OCI-LY1 (cell line): ENCODE data around the gene LDLR.

Source experiments
- EZH2 ChIP-seq: fragments of 200-600 bp; sonication (generic), shearing (Covaris generic); IDR thresholded peaks from 2 replicates; pipeline ENCODE4 v1.8.0; 2017; ENCODE audit warnings: borderline replicate concordance, mixed run types, mild to moderate bottlenecking, antibody characterized with exemption, low read length, moderate library complexity, mixed read lengths
- TF ChIP-seq, protein P1 (sequence below): fragments of 200-600 bp; sonication (generic), shearing (Covaris generic); IDR thresholded peaks from 2 replicates; pipeline ENCODE4 v1.5.1; 2017; ENCODE audit warnings: mild to moderate bottlenecking, antibody characterized with exemption, low read length, moderate library complexity, mixed read lengths

DNA sequence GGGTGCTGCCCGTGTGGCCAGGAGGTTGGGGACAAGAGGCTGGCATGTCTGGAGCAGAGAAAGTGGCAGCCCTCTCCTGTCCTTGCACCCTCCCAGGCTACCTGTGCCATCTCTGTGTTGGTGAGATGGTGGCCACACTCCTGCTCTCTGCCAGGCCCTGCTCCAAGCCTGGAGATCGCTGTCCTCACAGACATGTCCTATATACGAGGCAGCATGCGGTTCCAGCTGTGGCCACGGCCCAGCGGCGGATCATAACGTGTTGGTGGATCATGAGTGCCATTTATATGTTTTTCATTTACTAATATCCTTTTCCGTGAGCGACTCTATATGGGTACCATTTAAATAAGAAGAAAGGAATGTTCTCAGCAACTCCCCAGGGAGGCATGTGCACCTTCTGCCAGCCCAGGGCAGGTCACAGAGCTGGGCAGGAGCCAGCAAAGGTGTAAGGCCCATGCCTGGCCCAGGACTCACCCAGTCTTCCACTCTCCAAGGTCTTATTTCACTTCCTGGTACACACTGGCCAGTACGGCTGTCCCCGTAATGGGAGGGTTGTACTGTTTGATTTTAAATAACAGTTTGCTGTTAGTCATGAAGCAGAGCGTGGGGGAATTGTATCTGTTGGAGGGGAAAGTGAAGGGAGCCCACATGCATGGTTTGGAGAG is 47.2 kb upstream of the LDLR start:
- TF ChIP-seq, protein P1, sequence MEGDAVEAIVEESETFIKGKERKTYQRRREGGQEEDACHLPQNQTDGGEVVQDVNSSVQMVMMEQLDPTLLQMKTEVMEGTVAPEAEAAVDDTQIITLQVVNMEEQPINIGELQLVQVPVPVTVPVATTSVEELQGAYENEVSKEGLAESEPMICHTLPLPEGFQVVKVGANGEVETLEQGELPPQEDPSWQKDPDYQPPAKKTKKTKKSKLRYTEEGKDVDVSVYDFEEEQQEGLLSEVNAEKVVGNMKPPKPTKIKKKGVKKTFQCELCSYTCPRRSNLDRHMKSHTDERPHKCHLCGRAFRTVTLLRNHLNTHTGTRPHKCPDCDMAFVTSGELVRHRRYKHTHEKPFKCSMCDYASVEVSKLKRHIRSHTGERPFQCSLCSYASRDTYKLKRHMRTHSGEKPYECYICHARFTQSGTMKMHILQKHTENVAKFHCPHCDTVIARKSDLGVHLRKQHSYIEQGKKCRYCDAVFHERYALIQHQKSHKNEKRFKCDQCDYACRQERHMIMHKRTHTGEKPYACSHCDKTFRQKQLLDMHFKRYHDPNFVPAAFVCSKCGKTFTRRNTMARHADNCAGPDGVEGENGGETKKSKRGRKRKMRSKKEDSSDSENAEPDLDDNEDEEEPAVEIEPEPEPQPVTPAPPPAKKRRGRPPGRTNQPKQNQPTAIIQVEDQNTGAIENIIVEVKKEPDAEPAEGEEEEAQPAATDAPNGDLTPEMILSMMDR, result no peak
- no peak for TF ChIP-seq EZH2
